ENCODE data around the gene SLC35F6.
"Not testable (repeated sequence)": the region's sequence is repeated elsewhere in the genome, so short reads cannot be mapped to it uniquely, and the experiment has no call there.

The SLC35F6 gene

GRCh38 chr2:26811791-26812694 lies 48.0 kb downstream of the SLC35F6 start:
- no peak for TF ChIP-seq CTCF (conservative IDR thresholded peaks at IDR 0.05)
- H3K27ac ChIP-seq, result no peak overlapping the region

GRCh38 chr2:26812731-26813130 lies 48.6 kb downstream of the SLC35F6 start:
- no peak for TF ChIP-seq CTCF (conservative IDR thresholded peaks at IDR 0.05)
- no peak overlapping the region for H3K27ac ChIP-seq

- not testable (repeated sequence) for H3K27ac ChIP-seq
Observed at GRCh38 chr2:26814072-26814765, 50.1 kb downstream of the SLC35F6 start.

GRCh38 chr2:26816893-26817292 lies 52.8 kb downstream of the SLC35F6 start:
- no peak overlapping the region for H3K27ac ChIP-seq
- TF ChIP-seq CTCF (conservative IDR thresholded peaks at IDR 0.05), result no peak

GRCh38 chr2:26818255-26818654 lies 54.2 kb downstream of the SLC35F6 start:
- peak overlapping the region; percentile 20; the same call in 1 of the 2 replicates for H3K27ac ChIP-seq
- TF ChIP-seq CTCF (conservative IDR thresholded peaks at IDR 0.05), result no peak

- no peak overlapping the region; the same call in 1 of the 2 replicates for H3K27ac ChIP-seq
- TF ChIP-seq CTCF (conservative IDR thresholded peaks at IDR 0.05), result no peak
Observed at GRCh38 chr2:26818972-26819371, 54.9 kb downstream of the SLC35F6 start.

GRCh38 chr2:26820932-26821331 lies 56.8 kb downstream of the SLC35F6 start:
- TF ChIP-seq CTCF (conservative IDR thresholded peaks at IDR 0.05), result no peak
- H3K27ac ChIP-seq, result no peak overlapping the region

- no peak for TF ChIP-seq CTCF (conservative IDR thresholded peaks at IDR 0.05)
- H3K27ac ChIP-seq, result no peak overlapping the region
Observed at GRCh38 chr2:26822877-26823276, 58.8 kb downstream of the SLC35F6 start.
